GM11168 (cell line): ENCODE results near the gene ZNF454.

Experiments used
- in situ Hi-C: fragments of 300-500 bp; cut with MboI; formaldehyde crosslinking; loops from one replicate; pipeline ENCODE4 v1.12.0; 2022; ENCODE audit warnings: low sequenced_read_pairs; ENCODE audit not compliant: unreplicated experiment

ZNF454 gene

DNA sequence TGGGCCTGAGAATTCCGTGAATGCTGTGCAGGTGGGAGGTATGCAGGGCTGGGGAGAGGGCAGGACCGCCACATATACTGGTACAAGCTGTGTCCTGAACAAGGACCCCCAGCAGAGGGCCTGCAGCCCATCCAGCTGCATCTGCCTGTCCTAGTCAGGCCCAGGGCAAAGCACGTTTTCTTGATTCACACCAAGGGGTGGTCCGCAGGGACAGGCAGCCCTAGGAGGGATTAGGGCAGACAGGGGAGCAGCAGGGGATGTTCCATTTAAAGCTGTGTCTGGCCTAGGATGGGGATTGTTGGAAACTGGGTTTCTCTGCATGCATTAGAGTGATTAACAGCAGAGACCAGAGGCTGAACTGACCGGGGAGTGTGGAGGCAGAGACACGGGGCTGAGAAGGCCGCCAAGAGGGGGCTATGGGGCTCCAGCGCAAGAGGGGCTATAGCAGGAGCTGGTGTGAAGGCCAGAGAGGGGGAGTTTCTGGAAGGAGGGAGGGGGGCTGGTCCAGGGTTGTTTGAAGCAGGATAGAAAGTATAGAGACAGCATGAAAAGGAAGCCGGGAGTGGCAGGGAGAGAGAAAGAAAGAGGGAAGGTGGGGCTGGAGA is 51.4 kb downstream of the ZNF454 start:
- in situ Hi-C loops, result no loop called here

DNA sequence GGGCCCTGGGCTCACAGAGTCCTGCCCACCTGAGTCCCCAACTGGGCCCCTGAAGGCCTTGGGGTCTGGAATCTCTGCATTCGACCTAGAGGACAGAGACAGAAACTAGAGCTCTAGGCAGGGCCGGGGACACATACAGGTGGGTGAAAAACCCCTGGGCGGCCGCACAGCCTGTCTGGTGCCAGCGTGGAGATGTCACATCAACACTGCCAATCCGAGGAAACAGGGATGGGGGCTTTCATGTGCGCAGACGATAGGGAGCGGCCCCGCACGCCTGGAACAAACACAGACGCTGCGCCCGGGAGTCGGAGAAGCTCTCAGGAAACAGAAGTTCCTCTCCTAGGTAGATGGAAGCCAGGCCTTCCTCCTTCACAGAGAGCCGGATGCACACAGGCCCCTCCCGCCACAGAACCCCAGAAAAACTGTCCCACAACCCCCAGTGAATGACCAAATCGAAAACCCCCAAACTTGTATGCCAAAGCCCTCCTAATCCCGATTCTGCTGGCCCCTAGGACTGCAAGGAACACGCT is 52.3 kb downstream of the ZNF454 start:
- in situ Hi-C loops, result no loop called here

DNA sequence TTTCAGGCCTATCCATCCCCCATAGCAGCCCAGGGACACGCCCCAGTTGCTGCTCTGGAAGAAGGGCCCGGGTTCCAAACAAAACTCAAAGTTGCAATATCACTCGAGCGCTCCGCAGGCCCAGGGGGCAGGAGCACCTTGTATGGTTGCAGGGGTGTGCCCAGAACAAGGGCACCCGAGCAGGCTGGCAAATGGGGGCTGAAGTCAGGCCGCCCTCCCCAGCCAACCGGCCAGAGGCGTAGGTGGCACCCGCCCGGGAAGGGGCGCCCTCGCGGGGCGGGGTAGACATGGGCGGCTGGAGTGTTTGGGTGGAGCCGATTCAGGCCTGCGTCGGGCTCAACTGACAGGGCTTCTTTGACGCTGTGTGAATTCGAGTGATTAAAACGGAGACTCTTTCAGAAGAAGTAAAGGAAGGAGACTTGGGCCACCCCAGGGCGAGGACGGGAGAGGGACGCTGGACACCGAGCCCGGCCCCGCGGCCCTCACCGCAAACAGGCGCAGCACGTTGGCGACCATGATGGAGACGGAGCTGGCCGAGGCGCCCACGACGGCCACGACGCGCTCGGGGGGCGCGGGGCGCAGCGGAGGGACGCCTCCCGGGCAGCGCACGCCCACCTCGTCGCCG is 53.1 kb downstream of the ZNF454 start:
- in situ Hi-C loops, result no loop called here

DNA sequence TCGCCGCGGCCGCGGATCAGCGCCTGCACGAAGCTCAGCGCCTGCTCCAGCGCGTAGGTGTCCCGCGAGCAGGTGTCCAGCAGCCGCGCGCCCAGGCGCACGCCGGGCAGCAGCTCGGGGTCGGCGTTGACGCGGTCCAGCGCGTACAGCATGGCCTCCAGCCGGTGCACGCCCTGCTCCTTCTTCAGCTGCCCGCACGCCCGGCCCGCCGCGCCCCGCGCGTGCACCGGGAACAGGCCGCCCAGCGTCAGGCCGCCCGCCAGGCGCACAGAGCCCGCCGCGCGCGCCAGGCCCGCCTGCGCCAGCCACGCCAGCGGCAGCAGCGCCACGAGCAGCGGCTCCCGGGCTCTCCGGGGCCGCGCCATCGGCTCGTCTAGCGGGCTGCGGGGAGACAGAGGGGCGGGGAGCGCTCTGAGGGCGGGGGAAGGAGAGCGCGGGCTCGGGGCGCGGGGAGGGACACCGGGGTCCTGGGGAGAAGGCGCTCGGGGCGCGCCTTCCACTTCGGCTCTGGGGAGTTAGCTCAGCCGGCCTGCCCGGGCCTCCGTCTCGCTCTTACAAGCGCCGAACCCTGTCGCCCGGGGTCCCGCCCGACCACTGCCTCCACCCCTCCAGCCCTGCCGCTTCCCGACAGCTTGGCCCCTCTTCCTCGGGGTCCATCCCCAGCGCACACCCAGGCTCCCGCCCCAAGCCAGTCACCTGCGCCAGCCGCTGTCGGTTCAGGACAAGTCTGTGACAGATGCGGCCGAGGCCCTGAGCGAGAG is 53.8 kb downstream of the ZNF454 start, which contains the start of gene GRM6:
Gene GRM6, minus strand, starts transcription at position 741 of the 761 bp plus-strand sequence. Its CDS starts 376 bp downstream, at position 365.
- in situ Hi-C loops, result no loop called here

DNA sequence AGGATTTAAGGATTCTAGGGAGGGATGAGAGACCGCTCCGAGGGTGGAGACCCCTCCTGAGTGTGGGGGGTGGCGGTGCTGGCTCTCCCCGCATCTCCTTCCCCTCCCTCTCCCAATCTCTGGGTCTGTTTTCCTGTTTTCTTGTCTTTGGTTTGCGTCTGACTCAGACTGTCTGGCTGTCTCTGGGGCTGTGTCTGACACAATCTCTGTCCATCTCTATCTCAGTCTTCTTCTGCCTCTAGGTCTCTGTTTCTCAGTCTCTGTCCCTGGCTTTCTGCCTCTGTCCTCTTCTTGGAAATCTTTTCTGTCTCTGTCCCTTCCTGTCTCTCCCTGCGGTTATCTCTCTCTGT is 54.3 kb downstream of the ZNF454 start:
- in situ Hi-C loops, result no loop called here

DNA sequence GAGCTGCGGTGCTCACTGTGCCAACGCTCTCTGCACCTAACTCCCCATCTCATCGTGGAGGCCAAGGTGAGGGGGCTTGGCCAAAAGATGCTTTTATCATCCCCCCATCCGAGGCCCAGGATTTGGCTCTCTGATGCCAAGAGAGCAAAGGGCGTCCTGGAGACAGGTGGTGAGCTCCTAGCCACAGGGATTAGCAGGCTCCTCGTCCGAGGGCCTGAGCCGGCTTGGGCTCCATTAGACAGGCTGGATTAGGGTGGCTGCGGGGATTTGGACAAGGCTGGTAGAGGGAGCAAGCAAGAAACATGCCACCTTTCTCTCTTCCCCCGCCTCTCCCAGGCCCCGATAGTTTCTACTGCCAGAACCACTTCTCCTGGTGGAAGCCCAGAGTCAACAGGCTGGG is 55.2 kb downstream of the ZNF454 start:
- in situ Hi-C loops, result no loop called here

DNA sequence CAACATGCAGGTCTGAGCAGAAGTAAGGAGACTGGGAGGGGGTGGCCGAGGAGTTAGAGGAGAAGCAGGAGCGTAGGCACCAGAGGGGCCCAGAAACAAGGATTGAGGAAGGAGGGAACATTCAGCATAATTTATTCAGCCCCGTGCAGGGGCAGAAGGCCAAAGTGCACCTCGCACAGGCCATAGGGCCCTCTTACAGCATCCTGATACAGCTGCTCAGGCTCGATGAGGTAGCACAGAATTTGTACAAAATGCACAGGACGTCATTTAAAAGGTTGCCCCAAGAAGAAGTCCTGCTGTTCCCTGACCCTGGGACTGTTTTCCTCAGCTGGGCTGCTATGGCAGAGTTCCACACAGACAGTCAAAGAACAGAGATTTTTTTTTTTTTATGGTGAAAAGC is 56.2 kb downstream of the ZNF454 start:
- in situ Hi-C loops, result no loop called here

DNA sequence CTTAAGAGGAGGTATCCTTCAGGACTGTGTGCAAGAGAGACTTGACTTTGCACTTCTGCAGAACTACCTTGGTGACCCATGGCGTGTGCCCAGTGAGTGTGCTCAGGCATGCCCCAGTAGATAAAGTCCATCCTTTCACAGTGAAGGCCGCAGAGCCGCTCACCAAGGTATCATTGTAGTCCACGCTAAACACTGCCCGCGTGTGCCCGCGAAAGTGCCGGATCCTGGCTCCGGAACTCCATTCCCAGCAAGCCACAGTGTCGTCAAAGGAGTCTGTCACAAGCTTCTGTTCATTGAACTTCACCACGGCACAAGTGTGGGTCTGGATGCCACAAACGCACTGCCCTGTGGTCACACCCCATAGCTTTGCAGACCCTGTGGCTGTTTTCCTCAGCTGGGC is 57.4 kb downstream of the ZNF454 start:
- in situ Hi-C loops, result no loop called here

DNA sequence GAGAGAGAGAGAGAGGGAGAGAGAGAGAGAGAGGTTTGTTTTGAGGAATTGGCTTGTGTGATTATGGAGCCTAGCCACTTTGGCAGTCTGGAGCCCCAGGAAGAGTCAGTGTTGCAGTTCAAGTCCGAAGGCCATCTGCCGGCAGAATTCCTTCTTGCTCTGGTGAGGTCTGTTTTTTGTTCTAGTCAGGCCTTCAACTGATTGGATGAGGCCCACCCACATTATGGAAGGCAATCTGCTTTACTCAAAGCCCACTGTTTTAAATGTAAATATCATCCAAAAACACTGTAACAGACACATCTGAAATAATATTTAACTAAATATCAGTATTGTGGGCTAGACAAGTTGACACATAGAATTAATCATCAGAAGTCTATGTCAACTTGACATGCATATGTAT is 65.6 kb downstream of the ZNF454 start:
- in situ Hi-C loops, result no loop called here

DNA sequence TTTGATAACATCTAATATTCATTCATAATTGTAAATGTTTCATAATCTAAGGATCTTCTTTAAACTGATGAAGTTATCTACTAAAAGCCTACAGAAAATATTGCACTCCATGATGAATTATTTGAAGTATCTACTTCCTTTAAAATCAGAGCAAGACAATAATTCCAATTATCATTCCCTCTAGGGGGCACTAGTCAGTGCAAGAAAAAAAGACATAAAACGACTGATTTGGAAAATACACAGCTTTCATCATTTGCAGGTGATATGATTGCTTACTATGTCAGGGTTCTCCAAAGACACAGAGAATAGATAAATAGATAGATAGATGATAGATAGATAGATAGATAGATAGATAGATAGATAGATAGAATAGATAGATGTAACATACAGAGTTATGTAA is 67.7 kb downstream of the ZNF454 start:
- in situ Hi-C loops, result no loop called here
